HepG2 (cell line): ENCODE data around the gene CA7. TPM values are rescaled to one million over a fixed set of nuclear protein-coding genes. Genes with fewer than 3 reads are reported as not detected.
A peak's percentile ranks its signal among the peaks of the same experiment; 100 is the strongest.

Experiments used
- AHR ChIP-seq: IDR thresholded peaks from 2 replicates; pipeline ENCODE4 v1.6.1; 2018; ENCODE audit warnings: missing genetic modification reagents, missing compliant biosample characterization
- ASH2L ChIP-seq: fragments of 300-600, 200-600 bp; sonication (generic); IDR thresholded peaks from 2 replicates; pipeline ENCODE4 v1.7.0; 2017; ENCODE audit warnings: low read depth, mild to moderate bottlenecking, moderate library complexity, mixed read lengths, low read length; ENCODE audit not compliant: insufficient read length
- ATF7 ChIP-seq, 2 experiments: fragments of 450-650 bp in 1 of 2; sonication (generic) in 1 of 2; formaldehyde crosslinking in 1 of 2; IDR thresholded peaks; 2 replicates each; pipeline versions ENCODE4 v1.4.0 to v1.6.1; 2016 to 2020; ENCODE audit warnings: antibody characterized with exemption in 1 of 2, mild to moderate bottlenecking in 1 of 2, missing genetic modification reagents in 1 of 2
- BHLHE40 ChIP-seq: IDR thresholded peaks from 2 replicates; pipeline ENCODE4 v1.6.1; 2011; ENCODE audit warnings: low read length, improper control_type of control experiment
- GATAD2A ChIP-seq: IDR thresholded peaks from 2 replicates; pipeline ENCODE4 v1.6.1; 2016
- ISX ChIP-seq: sonication (generic); formaldehyde crosslinking; conservative IDR thresholded peaks from 2 replicates; pipeline ENCODE4 v1.5.0; 2020; ENCODE audit warnings: missing genetic modification reagents
- MBD4 ChIP-seq: IDR thresholded peaks from 2 replicates; pipeline ENCODE4 v1.6.1; 2012; ENCODE audit warnings: low read length, inconsistent platforms, borderline replicate concordance
- MLX ChIP-seq: IDR thresholded peaks from 2 replicates; pipeline ENCODE4 v1.6.1; 2016
- MZF1 ChIP-seq: sonication (generic); formaldehyde crosslinking; IDR thresholded peaks from 2 replicates; pipeline ENCODE4 v1.8.1; 2023; ENCODE audit warnings: mild to moderate bottlenecking, missing genetic modification reagents, borderline replicate concordance
- NR1H2 ChIP-seq: sonication (generic); formaldehyde crosslinking; IDR thresholded peaks from 2 replicates; pipeline ENCODE4 v1.8.1; 2022; ENCODE audit warnings: low read depth, missing genetic modification reagents, borderline replicate concordance
- PCBP1 ChIP-seq: fragments of 200-400 bp; formaldehyde crosslinking; IDR thresholded peaks from 2 replicates; pipeline ENCODE4 v1.6.1; 2017; ENCODE audit warnings: mild to moderate bottlenecking, low read depth, low read length, borderline replicate concordance
- POLR2AphosphoS5 ChIP-seq: IDR thresholded peaks from 2 replicates; pipeline ENCODE4 v1.6.1; 2012; ENCODE audit warnings: low read depth, low read length
- SIN3A ChIP-seq: IDR thresholded peaks from 2 replicates; pipeline ENCODE4 v1.6.1; 2011; ENCODE audit warnings: low read depth, mild to moderate bottlenecking, control low read depth, low read length, borderline replicate concordance
- SMAD3 ChIP-seq: sonication (generic); formaldehyde crosslinking; IDR thresholded peaks from 2 replicates; pipeline ENCODE4 v1.4.0; 2020; ENCODE audit warnings: missing genetic modification reagents
- SNAPC5 ChIP-seq: sonication (generic); formaldehyde crosslinking; IDR thresholded peaks from 2 replicates; pipeline ENCODE4 v1.8.1; 2023; ENCODE audit warnings: mild to moderate bottlenecking, missing genetic modification reagents, borderline replicate concordance
- SUZ12 ChIP-seq: fragments of 150-350 bp; IDR thresholded peaks from 2 replicates; pipeline ENCODE4 v1.6.1; 2014; ENCODE audit warnings: low read depth, low read length
- TRIM22 ChIP-seq: fragments of 450-650 bp; IDR thresholded peaks from 2 replicates; pipeline ENCODE4 v1.6.1; 2017
- ZBTB2 ChIP-seq: sonication (generic); formaldehyde crosslinking; IDR thresholded peaks from 2 replicates; pipeline ENCODE4 v1.8.0; 2022; ENCODE audit warnings: low read depth, missing genetic modification reagents
- ZBTB42 ChIP-seq: sonication (generic); formaldehyde crosslinking; IDR thresholded peaks from 2 replicates; pipeline ENCODE4 v1.5.0; 2020; ENCODE audit warnings: mild to moderate bottlenecking, missing genetic modification reagents
- ZBTB49 ChIP-seq: sonication (generic); formaldehyde crosslinking; IDR thresholded peaks from 2 replicates; pipeline ENCODE4 v1.4.0; 2020; ENCODE audit warnings: missing genetic modification reagents, borderline replicate concordance
- ZNF3 ChIP-seq: IDR thresholded peaks from 2 replicates; pipeline ENCODE4 v1.7.0; 2017; ENCODE audit warnings: inconsistent platforms
- ZNF572 ChIP-seq: sonication (generic); formaldehyde crosslinking; IDR thresholded peaks from 2 replicates; pipeline ENCODE4 v1.5.1; 2020; ENCODE audit warnings: mild to moderate bottlenecking, missing genetic modification reagents
- ZNF607 ChIP-seq: sonication (generic); formaldehyde crosslinking; IDR thresholded peaks from 2 replicates; pipeline ENCODE4 v1.5.1; 2020; ENCODE audit warnings: missing genetic modification reagents, mild to moderate bottlenecking, borderline replicate concordance
- ZNF672 ChIP-seq: sonication (generic); formaldehyde crosslinking; IDR thresholded peaks from 2 replicates; pipeline ENCODE4 v1.8.1; 2022; ENCODE audit warnings: missing genetic modification reagents
- polyA plus RNA-seq, 8 experiments: library from polyadenylated mRNA; depleted of rRNA in 3 of 8; stranded (reverse) in 7 of 8; unstranded in 1 of 8; fragments of >200 nt; fragmentation: Illumina TruSeq in 4 of 8; extraction: Trizol in 4 of 8; gene quantifications; 2 replicates each; pipeline versions ENCODE4 v1.2.1 to v1.2.3, GENCODE V29; 2011 to 2016; ENCODE audit warnings: low read depth in 4 of 8, missing spikeins in 1 of 8, mixed read lengths in 1 of 8; ENCODE audit not compliant: insufficient read depth in 1 of 8
- total RNA-seq, 5 experiments: library from RNA; depleted of rRNA; stranded (reverse); fragments of >200 nt; fragmentation: Illumina TruSeq; extraction: Trizol; gene quantifications; 2 replicates each; pipeline ENCODE4 v1.2.3, GENCODE V29; 2016; ENCODE audit warnings: low read depth in 1 of 5

Gene CA7
- total and polyA plus RNA-seq, 2 of the 13 experiments (the other 11 are each of a cell fraction or from before 2014, with no cell fraction given): not detected

GRCh38 chr16:66830422-66831404 is 13.5 kb upstream of the CA7 start, which contains the start of gene NAE1 (continued):
- TF ChIP-seq ZNF3 (CRISPR knock-in tag) (peak; percentile 88; the same call in 1 of the 2 replicates), PCBP1 (no peak), ZBTB2 (CRISPR knock-in tag) (no peak), ZNF672 (CRISPR knock-in tag) (no peak), ISX (CRISPR knock-in tag) (peak; percentile 99), AHR (CRISPR knock-in tag) (peak; percentile 92), SNAPC5 (0 out of 2 replicates have a peak, but pooled peaks have one; percentile 2), ZNF607 (CRISPR knock-in tag) (peak; percentile 94), ZBTB49 (no peak), SMAD3 (CRISPR knock-in tag) (0 out of 2 replicates have a peak, but pooled peaks have one; percentile 38), NR1H2 (CRISPR knock-in tag) (peak; percentile 50; the same call in 1 of the 2 replicates), BHLHE40 (peak; percentile 52), POLR2AphosphoS5 (peak; percentile 93), SIN3A (peak; percentile 32; the same call in 1 of the 2 replicates), TRIM22 (no peak), ZBTB42 (CRISPR knock-in tag) (peak; percentile 81; the same call in 1 of the 2 replicates), ZNF572 (no peak), GATAD2A (CRISPR knock-in tag) (no peak), MZF1 (CRISPR knock-in tag) (no peak), MBD4 (no peak), ATF7 (IDR thresholded peaks at IDR 0.05) (no peak), ATF7 (CRISPR knock-in tag; IDR thresholded peaks at IDR 0.05) (no peak; the same call in 1 of the 2 replicates), SUZ12 (no peak), ASH2L (peak; percentile 96), MLX (no peak; the same call in 1 of the 2 replicates)
